Nephron progenitor cell (in vitro differentiated cells): ENCODE data around the gene CARD10.

ENCODE experiments used
- DNase-seq: peaks from one replicate; pipeline ENCODE4 v3.0.0; 2021
- H3K27ac Mint-ChIP-seq: 2 replicates; pipeline ENCODE4 v1.8.0; 2021; ENCODE audit warnings: mild to moderate bottlenecking, moderate library complexity, mixed read lengths
- H3K27me3 Mint-ChIP-seq: 2 replicates; pipeline ENCODE4 v1.8.0; 2021; ENCODE audit warnings: mild to moderate bottlenecking, low read depth, mixed read lengths; ENCODE audit not compliant: poor library complexity
- H3K36me3 Mint-ChIP-seq: 2 replicates; pipeline ENCODE4 v1.8.0; 2021; ENCODE audit warnings: low read depth, mixed read lengths
- H3K4me1 Mint-ChIP-seq: 2 replicates; pipeline ENCODE4 v1.8.0; 2021; ENCODE audit warnings: mixed read lengths
- H3K4me3 Mint-ChIP-seq: 2 replicates; pipeline ENCODE4 v1.8.0; 2021; ENCODE audit warnings: mild to moderate bottlenecking, moderate library complexity, mixed read lengths
- H3K9me3 Mint-ChIP-seq: 2 replicates; pipeline ENCODE4 v1.8.0; 2021; ENCODE audit warnings: mild to moderate bottlenecking, moderate library complexity, mixed read lengths
- CTCF ChIP-seq: fragments of 200-600 bp; sonication (generic); IDR thresholded peaks from 2 replicates; pipeline ENCODE4 v1.5.0; 2021; ENCODE audit warnings: antibody characterized with exemption

The CARD10 gene

DNA sequence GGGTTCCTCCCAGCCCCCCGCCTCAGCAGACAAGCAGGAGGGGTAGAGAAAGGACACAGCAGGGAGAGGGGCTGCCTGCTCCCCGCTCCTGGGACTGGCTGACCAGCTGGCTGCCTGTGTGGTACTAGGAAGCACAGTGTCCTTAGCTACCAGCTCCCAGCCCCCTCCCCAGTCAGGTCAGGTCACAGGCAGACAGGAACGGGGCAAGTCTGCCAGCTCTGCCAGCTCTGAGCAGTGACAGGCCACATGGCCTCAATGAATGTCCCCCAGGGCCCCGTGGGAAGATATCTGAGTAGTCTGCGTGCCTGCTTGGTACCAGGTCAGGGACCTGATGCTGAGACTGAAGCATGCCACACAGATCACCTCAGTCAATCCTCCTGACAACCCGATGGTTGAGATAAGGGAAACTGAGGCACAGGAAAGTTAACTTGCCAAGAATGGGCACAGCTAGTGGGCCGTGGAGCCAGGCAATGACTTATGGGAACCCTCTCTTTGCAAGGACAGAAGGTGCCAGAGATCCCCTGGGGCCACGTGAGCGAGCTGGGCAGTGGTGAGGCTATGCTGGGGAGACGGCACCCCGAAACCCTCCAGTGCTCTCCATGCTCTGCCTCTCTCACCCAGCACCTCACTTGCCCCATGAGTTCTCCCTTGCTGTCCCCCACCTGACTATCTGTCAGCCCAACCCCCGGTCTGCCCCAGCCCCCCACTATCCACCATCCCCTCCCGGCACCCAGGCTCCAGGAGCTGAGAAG lies 19.2 kb downstream of the CARD10 start:
- no peak overlapping the region for H3K27ac Mint-ChIP-seq
- H3K27me3 Mint-ChIP-seq, result peaks cover 3% of the 10 kb centered on the region
- H3K4me1 Mint-ChIP-seq, result peaks cover 62% of the 10 kb centered on the region
- no peak for TF ChIP-seq CTCF
- H3K4me3 Mint-ChIP-seq, result no peak overlapping the region
- H3K36me3 Mint-ChIP-seq, result peaks cover 5% of the 10 kb centered on the region
- DNase-seq, result no peak
- no peaks in the 10 kb centered on the region for H3K9me3 Mint-ChIP-seq

DNA sequence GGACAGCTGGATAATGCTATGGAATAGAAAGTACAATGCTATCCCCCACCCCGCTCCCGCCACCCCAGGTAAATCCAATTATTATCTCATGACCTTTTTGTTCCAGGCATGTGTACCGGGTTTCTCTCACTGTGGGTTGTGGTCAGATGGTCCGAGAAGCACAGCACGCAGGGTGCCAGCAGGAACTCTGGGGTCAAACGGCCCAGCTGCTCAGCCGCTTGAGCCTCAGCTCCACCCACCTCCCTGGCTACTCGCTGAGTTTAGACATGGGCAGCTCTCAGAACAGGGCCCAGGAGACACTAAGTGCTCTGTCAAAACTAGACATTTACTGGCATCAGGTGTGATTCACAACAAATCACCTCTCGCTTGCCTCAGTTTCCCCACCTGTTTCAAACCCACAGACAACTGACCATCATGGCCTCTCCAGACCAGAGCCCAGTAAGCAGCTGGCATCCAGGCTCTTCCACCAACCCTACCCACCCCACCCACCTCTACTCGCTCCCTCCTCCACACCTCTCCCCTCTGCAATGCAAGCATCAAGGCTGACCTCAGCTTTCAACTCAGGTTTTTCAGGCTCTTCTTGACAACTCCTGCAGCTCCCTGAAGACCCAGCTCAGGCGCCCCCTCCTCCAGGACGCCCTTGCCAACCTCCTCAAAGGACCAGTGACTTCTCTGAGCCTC lies 20.0 kb downstream of the CARD10 start:
- no peak for TF ChIP-seq CTCF
- H3K27ac Mint-ChIP-seq, result no peak overlapping the region

DNA sequence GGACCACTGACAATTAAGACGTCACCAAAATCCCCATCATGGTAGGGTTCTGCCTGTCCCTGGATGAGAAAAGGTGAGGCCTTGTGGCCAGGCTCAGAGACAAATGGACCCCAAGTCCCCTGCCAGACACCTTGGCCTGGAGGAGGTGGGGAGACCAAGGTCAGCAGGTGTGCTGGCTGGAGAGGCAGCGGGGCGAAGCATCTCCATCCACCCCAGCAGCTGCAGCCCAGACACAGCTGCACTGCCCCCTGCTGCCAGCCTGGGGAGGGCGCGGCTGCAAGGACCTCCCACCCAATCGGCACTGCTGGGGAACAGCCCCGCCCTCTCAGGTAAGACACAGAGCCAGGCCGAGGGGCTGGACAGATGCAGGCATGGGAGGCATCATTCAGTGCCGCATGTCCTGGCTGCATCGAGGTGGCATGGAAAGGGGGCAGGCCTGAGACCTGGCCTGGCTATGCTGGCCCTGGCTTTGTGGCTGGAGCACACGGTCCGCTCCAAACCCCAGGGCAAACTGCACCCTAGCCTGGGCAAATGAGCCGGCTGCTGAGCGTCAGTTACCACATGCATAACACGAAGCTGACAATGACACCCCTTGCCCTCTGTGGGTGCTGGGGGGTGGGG lies 20.8 kb downstream of the CARD10 start:
- Mint-ChIP-seq H3K4me3 (no peak overlapping the region), H3K4me1 (peaks cover 54% of the 10 kb centered on the region), H3K27ac (no peak overlapping the region), H3K27me3 (peaks cover 3% of the 10 kb centered on the region), H3K36me3 (peaks cover 4% of the 10 kb centered on the region), H3K9me3 (no peaks in the 10 kb centered on the region)
- DNase-seq, result peak; percentile 75
- TF ChIP-seq CTCF, result peak; percentile 67

More for the DNA sequence above, 20.0 kb downstream of the CARD10 start:
- Mint-ChIP-seq H3K36me3 (no peaks in the 10 kb centered on the region), H3K9me3 (no peaks in the 10 kb centered on the region), H3K27me3 (peaks cover 3% of the 10 kb centered on the region), H3K4me3 (no peak overlapping the region), H3K4me1 (peaks cover 60% of the 10 kb centered on the region)
- DNase-seq, result no peak

DNA sequence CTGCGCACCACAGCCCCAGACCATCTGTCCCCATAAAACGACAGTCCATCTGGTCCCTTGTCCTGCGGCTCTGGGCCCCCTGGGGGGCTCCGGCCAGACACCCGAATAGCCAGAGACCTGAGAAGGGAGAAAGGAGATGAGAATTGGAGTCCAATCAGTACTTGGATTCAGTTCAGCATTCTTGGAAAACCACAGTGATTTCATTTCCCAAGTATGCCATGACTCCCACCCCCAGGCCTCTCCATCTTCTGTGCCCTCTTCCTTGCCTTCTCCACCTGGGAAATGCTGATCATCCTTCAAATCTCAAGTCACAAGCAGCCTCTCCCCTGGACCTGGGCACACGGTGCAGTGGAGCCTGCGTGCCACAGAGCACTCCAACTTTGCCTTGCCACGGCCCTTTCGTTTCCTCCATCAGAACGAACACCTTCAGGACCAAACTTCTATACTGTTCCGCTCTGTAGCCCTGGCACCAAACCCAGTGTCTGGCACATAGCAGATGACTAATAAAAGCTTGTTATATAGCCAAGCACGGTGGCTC lies 22.1 kb downstream of the CARD10 start:
- Mint-ChIP-seq H3K4me3 (no peak overlapping the region), H3K9me3 (no peaks in the 10 kb centered on the region), H3K4me1 (peaks cover 50% of the 10 kb centered on the region), H3K27ac (no peak overlapping the region), H3K27me3 (peaks cover 3% of the 10 kb centered on the region), H3K36me3 (peaks cover 4% of the 10 kb centered on the region)
- TF ChIP-seq CTCF, result no peak
- no peak for DNase-seq

DNA sequence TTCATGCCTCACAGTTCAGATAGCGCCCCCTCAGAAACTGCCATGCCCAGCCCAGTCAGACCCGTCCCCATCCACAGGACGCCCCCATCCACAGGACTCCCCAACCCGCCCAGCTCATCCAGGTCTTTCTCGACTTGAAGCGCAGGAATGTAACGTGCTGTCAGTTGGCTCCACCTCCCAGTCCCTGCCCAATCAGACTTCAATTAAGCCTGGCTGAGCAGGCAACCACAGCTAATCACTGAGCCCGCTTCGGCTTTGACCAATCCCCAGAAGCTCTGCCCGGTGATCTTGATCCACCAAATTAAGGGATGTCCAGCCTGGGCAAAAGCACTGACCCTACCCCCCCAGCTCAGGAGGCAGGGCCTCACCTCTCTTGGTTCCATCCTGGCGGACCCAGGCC lies 22.6 kb downstream of the CARD10 start:
- no peak for TF ChIP-seq CTCF
- Mint-ChIP-seq H3K36me3 (peaks cover 4% of the 10 kb centered on the region), H3K4me1 (peaks cover 45% of the 10 kb centered on the region), H3K27ac (no peak overlapping the region), H3K4me3 (no peak overlapping the region), H3K9me3 (no peaks in the 10 kb centered on the region), H3K27me3 (peaks cover 3% of the 10 kb centered on the region)
- DNase-seq, result no peak
